Measurements from ENCODE around the gene IFT27. TPM values are rescaled to one million over a fixed set of nuclear protein-coding genes. Genes with fewer than 3 reads are reported as not detected.

The IFT27 gene, protein sequence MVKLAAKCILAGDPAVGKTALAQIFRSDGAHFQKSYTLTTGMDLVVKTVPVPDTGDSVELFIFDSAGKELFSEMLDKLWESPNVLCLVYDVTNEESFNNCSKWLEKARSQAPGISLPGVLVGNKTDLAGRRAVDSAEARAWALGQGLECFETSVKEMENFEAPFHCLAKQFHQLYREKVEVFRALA
- total RNA-seq = 10 to 100 TPM; 16.3 to 27.6 (median 18.4) TPM

DNA sequence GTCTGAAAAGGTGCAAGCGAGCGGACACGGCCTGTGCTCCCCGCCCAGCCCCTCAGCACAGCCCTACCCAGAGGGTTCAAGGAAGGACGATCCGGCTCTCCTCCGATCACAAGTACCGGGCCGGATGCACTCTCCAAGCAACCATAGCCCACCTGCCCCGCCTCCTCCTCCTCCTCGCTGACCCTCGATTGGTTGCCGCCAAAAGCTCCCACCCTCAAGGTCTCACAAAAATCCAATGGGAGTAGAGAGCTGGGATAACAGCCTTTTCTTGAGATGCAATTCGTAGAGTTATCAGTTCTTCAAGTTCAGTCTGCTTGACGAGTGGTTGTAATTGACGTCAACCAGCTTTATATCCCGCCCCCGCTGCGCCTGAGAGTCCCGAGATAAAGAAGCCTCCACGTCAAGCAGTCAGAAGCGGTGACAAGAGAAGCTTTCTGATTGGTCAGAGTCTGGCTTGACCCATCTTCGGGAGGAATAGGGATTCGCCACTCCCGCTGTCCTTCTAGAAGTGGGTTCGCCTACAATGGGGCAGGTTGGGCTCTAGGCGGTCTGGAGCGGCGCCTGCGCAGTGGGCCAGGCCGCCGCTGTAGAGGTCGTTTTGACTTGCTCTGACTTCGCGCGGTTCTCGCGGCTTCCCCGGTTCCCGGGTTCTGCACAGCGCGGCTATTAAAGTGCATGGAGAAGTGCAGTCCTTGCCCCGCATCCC lies at the start of gene IFT27:
TSS of gene IFT27 (minus strand) at position 156 of the 706 bp plus-strand sequence. CDS start 412 bp downstream, outside the sequence.
- no peaks in the 10 kb centered on the region for H3K36me3 ChIP-seq
- peaks cover 0 to 24% (median 4%) of the 10 kb centered on the region in 3 donors for H3K4me1 ChIP-seq
- peak within 1 kb of the TSS; percentile 96 to 97 for H3K4me3 ChIP-seq
- peak; percentile 98 for ATAC-seq
- H3K27ac ChIP-seq = peak within 1 kb of the TSS; percentile 86 to 94 (median 88)
- peak in 1 of 2 donors; percentile 33 for TF ChIP-seq POLR2A (IDR thresholded peaks at IDR 0.05)
- no peak for TF ChIP-seq EP300 (IDR thresholded peaks at IDR 0.05)
- TF ChIP-seq, protein P1, sequence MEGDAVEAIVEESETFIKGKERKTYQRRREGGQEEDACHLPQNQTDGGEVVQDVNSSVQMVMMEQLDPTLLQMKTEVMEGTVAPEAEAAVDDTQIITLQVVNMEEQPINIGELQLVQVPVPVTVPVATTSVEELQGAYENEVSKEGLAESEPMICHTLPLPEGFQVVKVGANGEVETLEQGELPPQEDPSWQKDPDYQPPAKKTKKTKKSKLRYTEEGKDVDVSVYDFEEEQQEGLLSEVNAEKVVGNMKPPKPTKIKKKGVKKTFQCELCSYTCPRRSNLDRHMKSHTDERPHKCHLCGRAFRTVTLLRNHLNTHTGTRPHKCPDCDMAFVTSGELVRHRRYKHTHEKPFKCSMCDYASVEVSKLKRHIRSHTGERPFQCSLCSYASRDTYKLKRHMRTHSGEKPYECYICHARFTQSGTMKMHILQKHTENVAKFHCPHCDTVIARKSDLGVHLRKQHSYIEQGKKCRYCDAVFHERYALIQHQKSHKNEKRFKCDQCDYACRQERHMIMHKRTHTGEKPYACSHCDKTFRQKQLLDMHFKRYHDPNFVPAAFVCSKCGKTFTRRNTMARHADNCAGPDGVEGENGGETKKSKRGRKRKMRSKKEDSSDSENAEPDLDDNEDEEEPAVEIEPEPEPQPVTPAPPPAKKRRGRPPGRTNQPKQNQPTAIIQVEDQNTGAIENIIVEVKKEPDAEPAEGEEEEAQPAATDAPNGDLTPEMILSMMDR (IDR thresholded peaks at IDR 0.05) = no peak
- peak; percentile 12 for TF ChIP-seq POLR2AphosphoS5 (IDR thresholded peaks at IDR 0.05)
- H3K27me3 ChIP-seq = no peaks in the 10 kb centered on the region
- H3K9me3 ChIP-seq = no peaks in the 10 kb centered on the region
- 0 to 1% methylated on average over 10 to 26 of the region's 43 CpGs for WGBS, 2 donors (ENCODE audit: low coverage in 1 of 2)

DNA sequence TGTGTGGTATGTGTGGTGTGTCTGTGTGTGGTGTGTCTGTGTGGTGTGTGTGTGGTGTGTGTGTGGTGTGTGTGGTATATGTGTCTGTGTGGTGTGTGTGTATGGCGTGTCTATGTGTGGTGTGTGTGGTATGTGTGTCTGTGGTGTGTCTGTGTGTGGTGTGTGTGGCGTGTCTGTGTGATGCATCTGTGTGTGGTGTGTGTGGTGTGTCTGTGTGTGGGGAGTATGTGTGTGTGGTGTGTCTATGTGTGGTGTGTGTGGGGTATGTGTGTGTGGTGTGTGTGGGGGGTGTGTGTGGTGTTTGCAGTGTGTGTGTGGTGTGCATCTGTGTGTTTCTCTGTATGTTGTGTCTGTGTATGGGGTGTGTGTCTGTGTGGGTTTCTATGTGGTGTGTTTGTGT lies 48.7 kb upstream of the IFT27 start:
- Histone ChIP-seq H3K27me3 (peaks cover 59% of the 10 kb centered on the region), H3K27ac (no peak overlapping the region), H3K9me3 (no peaks in the 10 kb centered on the region), H3K4me3 (no peak overlapping the region), H3K36me3 (no peaks in the 10 kb centered on the region), H3K4me1 (no peaks in the 10 kb centered on the region)
- TF ChIP-seq, protein P1 (IDR thresholded peaks at IDR 0.05) = no peak
- TF ChIP-seq EP300 (IDR thresholded peaks at IDR 0.05) = no peak
- TF ChIP-seq POLR2AphosphoS5 (IDR thresholded peaks at IDR 0.05) = no peak
- TF ChIP-seq POLR2A (IDR thresholded peaks at IDR 0.05) = no peak
- no peak for ATAC-seq
- 100% methylated on average over 1 of the region's 2 CpGs for WGBS, 2 donors (ENCODE audit: low coverage in 1 of 2)

DNA sequence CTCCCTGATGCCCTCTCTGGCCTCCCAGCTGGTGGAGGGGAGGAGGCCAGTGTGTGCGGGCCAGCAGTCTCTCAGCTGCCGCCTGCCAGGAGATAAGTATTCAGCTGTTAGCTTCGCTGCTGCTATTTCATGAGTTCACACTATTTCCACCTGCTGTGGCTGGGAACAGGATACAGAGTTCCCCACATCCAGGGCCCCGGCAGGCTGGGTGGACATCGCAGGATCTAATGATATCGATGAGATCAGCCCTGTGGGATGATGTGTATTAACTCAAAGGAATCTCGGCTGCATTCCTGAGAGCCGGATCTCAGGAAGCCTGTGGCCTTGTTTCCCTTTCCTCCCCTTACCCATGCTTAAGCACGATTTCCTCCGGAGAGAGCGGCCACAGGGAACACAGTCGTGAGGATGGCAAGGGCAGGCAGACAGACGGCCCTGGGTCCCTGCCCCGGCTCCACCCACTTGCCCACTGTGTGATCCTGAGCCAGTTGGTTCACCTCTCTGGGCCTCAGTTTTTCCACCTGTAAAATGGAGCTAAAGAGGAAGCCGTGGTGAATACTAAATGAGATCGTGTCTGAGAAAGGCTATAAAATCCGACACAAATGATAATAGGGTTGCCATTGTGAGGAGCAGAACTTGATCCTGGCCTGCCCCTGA lies 47.4 kb upstream of the IFT27 start:
- Histone ChIP-seq H3K27ac (no peak overlapping the region), H3K36me3 (no peaks in the 10 kb centered on the region), H3K27me3 (peaks cover 60% of the 10 kb centered on the region), H3K4me3 (no peak overlapping the region), H3K9me3 (no peaks in the 10 kb centered on the region), H3K4me1 (no peaks in the 10 kb centered on the region)
- TF ChIP-seq POLR2A (IDR thresholded peaks at IDR 0.05) (no peak), POLR2AphosphoS5 (IDR thresholded peaks at IDR 0.05) (no peak), EP300 (IDR thresholded peaks at IDR 0.05) (no peak)
- TF ChIP-seq, protein P1 (IDR thresholded peaks at IDR 0.05) = no peak
- ATAC-seq = no peak
- 60 to 74% methylated on average over 1 to 8 of the region's 17 CpGs for WGBS, 2 donors (ENCODE audit: low coverage in 1 of 2)

DNA sequence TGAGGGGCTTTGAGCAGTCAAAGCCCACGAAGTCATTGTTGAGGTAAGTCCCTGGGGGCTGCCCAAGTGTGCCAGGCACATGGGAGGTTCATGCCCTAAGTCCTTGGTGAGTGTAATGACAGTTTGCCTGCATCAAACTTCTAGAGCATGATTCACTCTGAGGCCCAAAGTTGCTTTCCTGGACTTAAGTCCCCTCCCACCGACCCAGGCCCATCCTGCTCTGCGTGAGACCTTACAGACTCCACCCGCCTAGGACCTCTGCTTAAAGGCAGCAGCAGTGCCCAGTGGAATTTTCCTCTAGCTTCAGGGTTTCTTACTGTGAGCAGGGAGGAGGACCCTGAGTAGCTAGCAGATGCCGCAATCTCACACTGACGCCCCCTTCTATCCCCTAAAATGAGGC lies 46.7 kb upstream of the IFT27 start:
- Histone ChIP-seq H3K27me3 (peaks cover 68% of the 10 kb centered on the region), H3K9me3 (no peaks in the 10 kb centered on the region), H3K27ac (no peak overlapping the region), H3K4me1 (no peaks in the 10 kb centered on the region), H3K36me3 (no peaks in the 10 kb centered on the region), H3K4me3 (no peak overlapping the region)
- ATAC-seq = no peak
- 86% methylated on average over 2 of the region's 6 CpGs; no CpG with 5 or more reads in 1 of the 2 donors for WGBS, 2 donors (ENCODE audit: low coverage in 1 of 2)
- TF ChIP-seq EP300 (IDR thresholded peaks at IDR 0.05) = no peak
- TF ChIP-seq POLR2AphosphoS5 (IDR thresholded peaks at IDR 0.05) = no peak
- TF ChIP-seq, protein P1 (IDR thresholded peaks at IDR 0.05) = no peak
- TF ChIP-seq POLR2A (IDR thresholded peaks at IDR 0.05) = no peak

All from gastroesophageal sphincter (tissue), 4 donors.